ENCODE measurements around the gene NRG2. TPM values are rescaled to one million over a fixed set of nuclear protein-coding genes. Genes with fewer than 3 reads are reported as not detected.

NRG2 gene
- total and polyA plus RNA-seq, 2 donors (not counting 3 experiments of a cell fraction or from before 2014, with no cell fraction given), result 0.26 to 0.42 TPM

DNA sequence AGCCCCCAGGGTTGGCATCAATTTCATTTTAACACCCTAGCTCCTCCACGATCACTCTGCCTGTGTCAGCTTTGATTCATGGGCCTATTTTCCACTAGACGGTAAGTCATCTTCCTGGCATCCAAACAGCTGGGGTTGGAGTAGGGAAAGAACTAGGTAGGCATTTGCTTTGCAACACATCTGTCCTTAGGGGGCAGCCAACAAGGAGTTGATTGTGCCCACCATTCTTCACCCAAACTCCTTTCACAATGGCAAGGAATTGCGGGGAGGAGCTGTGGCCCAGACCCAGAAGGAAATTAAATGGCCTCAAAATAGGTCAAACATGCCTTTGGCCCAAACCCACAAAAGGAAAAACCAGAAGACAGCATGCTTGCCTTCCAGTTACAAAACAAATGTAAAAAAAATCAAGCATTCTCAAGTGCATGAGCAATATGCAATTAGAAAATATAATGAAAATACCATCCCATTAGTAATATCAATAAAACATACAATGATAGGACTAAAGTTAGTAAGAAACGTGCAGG, 71.8 kb downstream of the NRG2 start:
- Histone ChIP-seq H4K20me1 (replicated peaks; ENCODE audit: control insufficient read depth, extremely low read depth, insufficient read depth, low read length) (no peaks in the 10 kb centered on the region), H3K36me3 (ENCODE audit: control insufficient read depth in 2 of 2, extremely low read depth in 1 of 2, insufficient read depth in 2 of 2, low read length in 2 of 2) (no peaks in the 10 kb centered on the region), H3K4me2 (ENCODE audit: insufficient read depth, low read length) (no peak overlapping the region), H3K4me1 (ENCODE audit: control insufficient read depth, extremely low read depth, insufficient read depth, low read length) (no peaks in the 10 kb centered on the region), H3K79me2 (ENCODE audit: control insufficient read depth, insufficient read depth, low read length) (no peaks in the 10 kb centered on the region), H3K9me3 (replicated peaks; ENCODE audit: control insufficient read depth, insufficient read depth, low read length) (no peaks in the 10 kb centered on the region), H3K9ac (replicated peaks; ENCODE audit: extremely low read depth, insufficient read depth, low read length) (no peak overlapping the region), H3K27ac (ENCODE audit: insufficient read depth, low read depth, low read length) (no peak overlapping the region), H3K9me1 (replicated peaks; ENCODE audit: control insufficient read depth, extremely low read depth, insufficient read depth, low read length) (no peaks in the 10 kb centered on the region), H2AFZ (ENCODE audit: low read depth, low read length) (no peak overlapping the region), H3K4me3 (replicated peaks in 1 of 3; ENCODE audit: insufficient read depth in 1 of 3, low read depth in 1 of 3, low read length in 3 of 3) (no peak overlapping the region), H3K27me3 (ENCODE audit: control insufficient read depth in 2 of 2, insufficient read depth in 2 of 2, low read length in 2 of 2) (peaks cover 16 to 27% of the 10 kb centered on the region in 2 experiments)
- FAIRE-seq, result no peak
- ChIA-PET POLR2A (no interaction called here), CTCF (interaction anchor here (0.7 to 8.7 kb wide), 9 partner anchors 10 to 196 kb away, joined by 3 to 235 read pairs (median 4); no protein-coding TSS in a partner anchor)
- no peak for DNase-seq (ENCODE audit: low read depth, low spot score)
- BruUV-seq (replicated peaks), result no TSS peak
- dilution Hi-C loops (cut with MboI; ENCODE audit: extremely low pct_ligation_motif_present, low sequenced_read_pairs) (no loop called here), intact Hi-C loops (cut with micrococcal nuclease) (no loop called here)
- no peak for TF ChIP-seq JUN (IDR thresholded peaks at IDR 0.05; ENCODE audit: borderline replicate concordance, insufficient read depth, insufficient read length, low read depth)
- no peak for TF ChIP-seq GATA2 (IDR thresholded peaks at IDR 0.05; ENCODE audit: insufficient read depth, insufficient read length, low read depth, low read length)
- no peak for TF ChIP-seq FOS (IDR thresholded peaks at IDR 0.05; ENCODE audit: borderline replicate concordance, insufficient read depth, low read length)
- TF ChIP-seq EZH2 (IDR thresholded peaks at IDR 0.05; ENCODE audit: borderline replicate concordance, low read depth, low read length, severe bottlenecking), result no peak
- TF ChIP-seq POLR2AphosphoS5 (IDR thresholded peaks at IDR 0.05; ENCODE audit: insufficient read depth, low read depth, low read length), result no peak
- TF ChIP-seq, protein P1, sequence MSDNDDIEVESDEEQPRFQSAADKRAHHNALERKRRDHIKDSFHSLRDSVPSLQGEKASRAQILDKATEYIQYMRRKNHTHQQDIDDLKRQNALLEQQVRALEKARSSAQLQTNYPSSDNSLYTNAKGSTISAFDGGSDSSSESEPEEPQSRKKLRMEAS (IDR thresholded peaks at IDR 0.05; ENCODE audit: insufficient read depth, insufficient read length), result no peak
- no peak for TF ChIP-seq POLR2A (IDR thresholded peaks at IDR 0.05; ENCODE audit: low read depth, low read length)
- TF ChIP-seq, protein P2, sequence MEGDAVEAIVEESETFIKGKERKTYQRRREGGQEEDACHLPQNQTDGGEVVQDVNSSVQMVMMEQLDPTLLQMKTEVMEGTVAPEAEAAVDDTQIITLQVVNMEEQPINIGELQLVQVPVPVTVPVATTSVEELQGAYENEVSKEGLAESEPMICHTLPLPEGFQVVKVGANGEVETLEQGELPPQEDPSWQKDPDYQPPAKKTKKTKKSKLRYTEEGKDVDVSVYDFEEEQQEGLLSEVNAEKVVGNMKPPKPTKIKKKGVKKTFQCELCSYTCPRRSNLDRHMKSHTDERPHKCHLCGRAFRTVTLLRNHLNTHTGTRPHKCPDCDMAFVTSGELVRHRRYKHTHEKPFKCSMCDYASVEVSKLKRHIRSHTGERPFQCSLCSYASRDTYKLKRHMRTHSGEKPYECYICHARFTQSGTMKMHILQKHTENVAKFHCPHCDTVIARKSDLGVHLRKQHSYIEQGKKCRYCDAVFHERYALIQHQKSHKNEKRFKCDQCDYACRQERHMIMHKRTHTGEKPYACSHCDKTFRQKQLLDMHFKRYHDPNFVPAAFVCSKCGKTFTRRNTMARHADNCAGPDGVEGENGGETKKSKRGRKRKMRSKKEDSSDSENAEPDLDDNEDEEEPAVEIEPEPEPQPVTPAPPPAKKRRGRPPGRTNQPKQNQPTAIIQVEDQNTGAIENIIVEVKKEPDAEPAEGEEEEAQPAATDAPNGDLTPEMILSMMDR (IDR thresholded peaks at IDR 0.05; ENCODE audit: extremely low read depth in 1 of 2, insufficient read depth in 1 of 2, low read depth in 1 of 2, low read length in 2 of 2), result no peak

Measured in endothelial cell of umbilical vein (primary cell).